ENCODE measurements around the gene EPHB6. TPM values are rescaled to one million over a fixed set of nuclear protein-coding genes. Genes with fewer than 3 reads are reported as not detected.

Gene EPHB6
- polyA plus RNA-seq, 1 of the 3 experiments (the other 2 are of a cell fraction) = 1.8 TPM

GRCh38 chr7:142817506-142817905 is 37.4 kb upstream of the EPHB6 start:
- Histone ChIP-seq H3K9me2 (no peaks in the 10 kb centered on the region; the same call in 1 of the 2 replicates), H2AFZ (ENCODE audit: low read depth) (no peak overlapping the region), H3K9ac (no peak overlapping the region), H3K27me3 (ENCODE audit: insufficient read depth) (peaks cover 10% of the 10 kb centered on the region; the same call in 1 of the 2 replicates), H3K79me2 (ENCODE audit: insufficient read depth) (no peaks in the 10 kb centered on the region), H3K4me1 (ENCODE audit: control insufficient read depth in 1 of 2, insufficient read depth in 2 of 2, low read depth in 1 of 2, low read length in 1 of 2) (peaks cover 5 to 27% of the 10 kb centered on the region in 2 experiments; a peak in 3 of 4 replicates), H3K27ac (ENCODE audit: low read depth in 2 of 2, low read length in 1 of 2) (no peak overlapping the region), H3K36me3 (replicated peaks in 1 of 2; ENCODE audit: control insufficient read depth in 1 of 2, insufficient read depth in 2 of 2, low read length in 1 of 2) (no peaks in the 10 kb centered on the region), H3K9me3 (no peaks in the 10 kb centered on the region), H4K20me1 (ENCODE audit: insufficient read depth) (no peaks in the 10 kb centered on the region), H3K4me2 (no peak overlapping the region), H3F3A (replicated peaks; ENCODE audit: insufficient read depth) (no peaks in the 10 kb centered on the region), H3K4me3 (ENCODE audit: low read depth in 2 of 2, low read length in 1 of 2) (no peak overlapping the region)
- ChIA-PET CTCF (interaction anchor here (0.7 to 2.8 kb wide), 12 partner anchors 10 to 339 kb away, joined by 3 to 10 read pairs (median 4); no protein-coding TSS in a partner anchor), POLR2A (no interaction called here)
- 37% methylated on average over 2 of the region's 2 CpGs for WGBS (ENCODE audit: low lambda C conversion rate)
- no peak for DNase-seq
- TF ChIP-seq RFX5 (IDR thresholded peaks at IDR 0.05; ENCODE audit: low read length) (no peak), EP300 (IDR thresholded peaks at IDR 0.05; ENCODE audit: borderline replicate concordance in 1 of 2, low read depth in 1 of 2, low read length in 1 of 2) (no peak), MEF2A (IDR thresholded peaks at IDR 0.05; ENCODE audit: borderline replicate concordance, low read depth) (no peak), FOXJ3 (CRISPR knock-in tag; IDR thresholded peaks at IDR 0.05) (no peak), FOXM1 (IDR thresholded peaks at IDR 0.05; ENCODE audit: low read depth) (no peak), JUND (IDR thresholded peaks at IDR 0.05) (no peak), SMC3 (IDR thresholded peaks at IDR 0.05; ENCODE audit: low read depth, low read length) (no peak), EZH2phosphoT487 (IDR thresholded peaks at IDR 0.05; ENCODE audit: borderline replicate concordance, low read depth) (no peak), POLR2AphosphoS5 (IDR thresholded peaks at IDR 0.05; ENCODE audit: low read depth, low read length) (no peak), CHD2 (IDR thresholded peaks at IDR 0.05; ENCODE audit: low read length, partially characterized antibody) (no peak), USF1 (IDR thresholded peaks at IDR 0.05; ENCODE audit: borderline replicate concordance, low read depth) (no peak), GATA2 (CRISPR knock-in tag; IDR thresholded peaks at IDR 0.05) (no peak), RCOR1 (IDR thresholded peaks at IDR 0.05; ENCODE audit: low read length) (no peak), YY1 (IDR thresholded peaks at IDR 0.05; ENCODE audit: low read depth) (no peak), USF2 (IDR thresholded peaks at IDR 0.05; ENCODE audit: borderline replicate concordance, low read depth, low read length) (no peak), ELF1 (IDR thresholded peaks at IDR 0.05) (no peak), SIN3A (IDR thresholded peaks at IDR 0.05; ENCODE audit: borderline replicate concordance, low read depth, low read length) (no peak)
- TF ChIP-seq, protein P1, sequence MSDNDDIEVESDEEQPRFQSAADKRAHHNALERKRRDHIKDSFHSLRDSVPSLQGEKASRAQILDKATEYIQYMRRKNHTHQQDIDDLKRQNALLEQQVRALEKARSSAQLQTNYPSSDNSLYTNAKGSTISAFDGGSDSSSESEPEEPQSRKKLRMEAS (IDR thresholded peaks at IDR 0.05; ENCODE audit: low read depth) = no peak
- TF ChIP-seq, protein P2, sequence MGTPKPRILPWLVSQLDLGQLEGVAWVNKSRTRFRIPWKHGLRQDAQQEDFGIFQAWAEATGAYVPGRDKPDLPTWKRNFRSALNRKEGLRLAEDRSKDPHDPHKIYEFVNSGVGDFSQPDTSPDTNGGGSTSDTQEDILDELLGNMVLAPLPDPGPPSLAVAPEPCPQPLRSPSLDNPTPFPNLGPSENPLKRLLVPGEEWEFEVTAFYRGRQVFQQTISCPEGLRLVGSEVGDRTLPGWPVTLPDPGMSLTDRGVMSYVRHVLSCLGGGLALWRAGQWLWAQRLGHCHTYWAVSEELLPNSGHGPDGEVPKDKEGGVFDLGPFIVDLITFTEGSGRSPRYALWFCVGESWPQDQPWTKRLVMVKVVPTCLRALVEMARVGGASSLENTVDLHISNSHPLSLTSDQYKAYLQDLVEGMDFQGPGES (IDR thresholded peaks at IDR 0.05; ENCODE audit: low read depth, low read length) = no peak
